ENCODE measurements around the gene BPI. TPM values are rescaled to one million over a fixed set of nuclear protein-coding genes. Genes with fewer than 3 reads are reported as not detected.

The BPI gene
- total RNA-seq, 2 experiments from 2014 or later = 0.14 TPM; not detected in 1

GRCh38 chr20:38349856-38350255, 45.9 kb downstream of the BPI start:
- no peaks in the 10 kb centered on the region for H3K9me3 Mint-ChIP-seq
- no peak overlapping the region for H3K4me3 ChIP-seq (ENCODE audit: low read length)
- H3K36me3 ChIP-seq (ENCODE audit: insufficient read depth, low read length) = no peaks in the 10 kb centered on the region
- no peak overlapping the region for H3K4me3 Mint-ChIP-seq
- no peaks in the 10 kb centered on the region for H3K4me1 Mint-ChIP-seq (ENCODE audit: low read depth)
- H3K27ac Mint-ChIP-seq = no peak overlapping the region
- H3K36me3 Mint-ChIP-seq (ENCODE audit: low read depth) = no peaks in the 10 kb centered on the region
- H3K27ac ChIP-seq (ENCODE audit: low read depth in 1 of 2, low read length in 2 of 2) = no peak overlapping the region
- POLR2A ChIA-PET = no interaction called here
- DNase-seq (no peak), ATAC-seq (ENCODE audit: poor library complexity) (no peak)
- CTCF ChIA-PET = no interaction called here
- peaks cover 0 to 2% of the 10 kb centered on the region in 2 experiments for H3K27me3 ChIP-seq (ENCODE audit: control insufficient read depth in 1 of 2, insufficient read depth in 2 of 2, low read length in 2 of 2)
- TF ChIP-seq CTCF (IDR thresholded peaks at IDR 0.05) = no peak
- no peaks in the 10 kb centered on the region for H3K27me3 Mint-ChIP-seq
- no peaks in the 10 kb centered on the region for H3K4me1 ChIP-seq (ENCODE audit: insufficient read depth, low read length)
- H3K9me3 ChIP-seq (ENCODE audit: control insufficient read depth in 1 of 2, insufficient read depth in 1 of 2, low read length in 2 of 2) = no peaks in the 10 kb centered on the region
- intact Hi-C loops (cut with DNase I, micrococcal nuclease) = no loop called here

- no peaks in the 10 kb centered on the region for H3K36me3 Mint-ChIP-seq (ENCODE audit: low read depth)
- Histone ChIP-seq H3K27ac (ENCODE audit: low read depth in 1 of 2, low read length in 2 of 2) (no peak overlapping the region), H3K36me3 (ENCODE audit: insufficient read depth, low read length) (no peaks in the 10 kb centered on the region), H3K9me3 (ENCODE audit: control insufficient read depth in 1 of 2, insufficient read depth in 1 of 2, low read length in 2 of 2) (no peaks in the 10 kb centered on the region), H3K4me3 (ENCODE audit: low read length) (no peak overlapping the region), H3K4me1 (ENCODE audit: insufficient read depth, low read length) (no peaks in the 10 kb centered on the region), H3K27me3 (ENCODE audit: control insufficient read depth in 1 of 2, insufficient read depth in 2 of 2, low read length in 2 of 2) (no peaks in the 10 kb centered on the region)
- H3K4me3 Mint-ChIP-seq = no peak overlapping the region
- no peaks in the 10 kb centered on the region for H3K27me3 Mint-ChIP-seq
- TF ChIP-seq CTCF (IDR thresholded peaks at IDR 0.05) = no peak
- no peak for ATAC-seq (ENCODE audit: poor library complexity)
- no peaks in the 10 kb centered on the region for H3K9me3 Mint-ChIP-seq
- DNase-seq = no peak
- intact Hi-C loops (cut with DNase I, micrococcal nuclease) = no loop called here
- ChIA-PET POLR2A (no interaction called here), CTCF (no interaction called here)
- no peak overlapping the region for H3K27ac Mint-ChIP-seq
- H3K4me1 Mint-ChIP-seq (ENCODE audit: low read depth) = no peaks in the 10 kb centered on the region
Measured at GRCh38 chr20:38350879-38351775, 47.2 kb downstream of the BPI start.

- DNase-seq (no peak), ATAC-seq (ENCODE audit: poor library complexity) (no peak)
- no peak overlapping the region for H3K27ac ChIP-seq (ENCODE audit: low read depth in 1 of 2, low read length in 2 of 2)
- no peak for TF ChIP-seq CTCF (IDR thresholded peaks at IDR 0.05)
- Mint-ChIP-seq H3K27me3 (no peaks in the 10 kb centered on the region), H3K4me1 (ENCODE audit: low read depth) (no peaks in the 10 kb centered on the region), H3K4me3 (no peak overlapping the region), H3K9me3 (no peaks in the 10 kb centered on the region), H3K36me3 (ENCODE audit: low read depth) (no peaks in the 10 kb centered on the region), H3K27ac (no peak overlapping the region)
- no peaks in the 10 kb centered on the region for H3K9me3 ChIP-seq (ENCODE audit: control insufficient read depth in 1 of 2, insufficient read depth in 1 of 2, low read length in 2 of 2)
- intact Hi-C loops (cut with DNase I, micrococcal nuclease) = no loop called here
- H3K4me1 ChIP-seq (ENCODE audit: insufficient read depth, low read length) = no peaks in the 10 kb centered on the region
- no peak overlapping the region for H3K4me3 ChIP-seq (ENCODE audit: low read length)
- H3K36me3 ChIP-seq (ENCODE audit: insufficient read depth, low read length) = no peaks in the 10 kb centered on the region
- ChIA-PET POLR2A (no interaction called here), CTCF (no interaction called here)
- no peaks in the 10 kb centered on the region for H3K27me3 ChIP-seq (ENCODE audit: control insufficient read depth in 1 of 2, insufficient read depth in 2 of 2, low read length in 2 of 2)
Measured at GRCh38 chr20:38353316-38353715, 49.4 kb downstream of the BPI start.
